Panc1 (cell line): ENCODE measurements around the gene ZCCHC24. TPM values are rescaled to one million over a fixed set of nuclear protein-coding genes. Genes with fewer than 3 reads are reported as not detected.

Experiments used
- ATAC-seq: fragments of 200-7000 bp; cut with Tn5 transposase; 2 replicates; pipeline ENCODE4 v1.9.1; 2020; ENCODE audit warnings: mild to moderate bottlenecking, moderate library complexity
- BruUV-seq: library from RNA; stranded (reverse); fragments of 400-500 nt; replicated peaks from 2 replicates; lab custom pipeline; 2021; lab: Mats Ljungman, UMichigan
- CTCF ChIA-PET: fragments of 300-600 bp; sonication (Branson Sonifier 250); formaldehyde crosslinking; loops from one replicate; lab custom pipeline; 2022; ENCODE audit warnings: antibody characterized with exemption; lab: Charles Lee
- POLR2A ChIA-PET: fragments of 300-600 bp; sonication (Branson Sonifier 250); formaldehyde crosslinking; loops from one replicate; lab custom pipeline; 2022; ENCODE audit warnings: antibody characterized with exemption; lab: Charles Lee
- DNase-seq: peaks from one replicate; pipeline ENCODE4 v3.0.0-alpha.2; 2010; ENCODE audit warnings: low read depth, low spot score
- H3K27ac ChIP-seq: 2 replicates; pipeline ENCODE4 v1.5.1; 2011; ENCODE audit warnings: mild to moderate bottlenecking, low read length, inconsistent platforms
- H3K27me3 ChIP-seq: fragments of 200-500 bp; sonication (Bioruptor generic); 2 replicates; pipeline ENCODE4 v1.6.0; 2014; ENCODE audit warnings: low read length, inconsistent platforms; ENCODE audit not compliant: control insufficient read depth, insufficient read depth
- H3K36me3 ChIP-seq: fragments of 200-500 bp; sonication (Bioruptor generic); 2 replicates; pipeline ENCODE4 v1.5.1; 2014; ENCODE audit warnings: inconsistent platforms, mild to moderate bottlenecking, low read length, moderate library complexity; ENCODE audit not compliant: control insufficient read depth, insufficient read depth
- H3K4me1 ChIP-seq: 2 replicates; pipeline ENCODE4 v1.5.1; 2011; ENCODE audit warnings: inconsistent platforms, mild to moderate bottlenecking, low read length, moderate library complexity; ENCODE audit not compliant: control insufficient read depth, insufficient read depth
- H3K4me3 ChIP-seq, 2 experiments: 2 replicates each; pipeline ENCODE4 v1.5.1; 2011 to 2012; ENCODE audit warnings: low read depth in 2 of 2, low read length in 2 of 2, mild to moderate bottlenecking in 2 of 2, inconsistent platforms in 1 of 2, moderate library complexity in 1 of 2
- H3K9me3 ChIP-seq: fragments of 200-500 bp; sonication (Bioruptor generic); 2 replicates; pipeline ENCODE4 v1.5.1; 2014; ENCODE audit warnings: low read depth, mild to moderate bottlenecking, inconsistent platforms, low read length, moderate library complexity; ENCODE audit not compliant: control insufficient read depth, insufficient read depth
- CTCF ChIP-seq: fragments of 450-650 bp; IDR thresholded peaks from 2 replicates; pipeline ENCODE4 v1.5.1; 2017; ENCODE audit warnings: mild to moderate bottlenecking
- POLR2AphosphoS5 ChIP-seq: IDR thresholded peaks from 2 replicates; pipeline ENCODE4 v1.6.1; 2012; ENCODE audit warnings: mild to moderate bottlenecking, low read depth, low read length, moderate library complexity
- REST ChIP-seq, 2 experiments: IDR thresholded peaks; 2 replicates each; pipeline ENCODE4 v1.6.1; 2011 to 2012; ENCODE audit warnings: low read depth in 2 of 2, control low read depth in 1 of 2, low read length in 1 of 2, mild to moderate bottlenecking in 1 of 2, moderate library complexity in 1 of 2; ENCODE audit not compliant: insufficient read depth in 1 of 2
- SIN3A ChIP-seq: IDR thresholded peaks from 2 replicates; pipeline ENCODE4 v1.6.1; 2012; ENCODE audit warnings: low read depth, mild to moderate bottlenecking, low read length, moderate library complexity, borderline replicate concordance; ENCODE audit not compliant: insufficient read depth
- TCF7L2 ChIP-seq: IDR thresholded peaks from 2 replicates; pipeline ENCODE4 v1.6.1; 2011; ENCODE audit warnings: mild to moderate bottlenecking, low read depth, low read length, inconsistent platforms
- in situ Hi-C: cut with HindIII; loops from 2 replicates; pipeline ENCODE4 v1.10.0; 2016; ENCODE audit warnings: low sequenced_read_pairs, low pct_unique_long_range_greater_than_20kb
- intact Hi-C: fragments of 100-400 bp; cut with micrococcal nuclease; formaldehyde crosslinking; loops from one replicate; pipeline ENCODE4 v1.10.0; 2022; ENCODE audit not compliant: unreplicated experiment
- total RNA-seq: library from RNA; stranded (reverse); gene quantifications from one replicate; pipeline ENCODE4 v1.2.1, GENCODE V29; 2021; ENCODE audit not compliant: unreplicated experiment

Gene ZCCHC24
- total RNA-seq, 1 experiment from 2014 or later, result 7.8 TPM

GRCh38 chr10:79381804-79382221, 63.6 kb downstream of the ZCCHC24 start:
- H3K9me3 ChIP-seq, result no peaks in the 10 kb centered on the region
- H3K27me3 ChIP-seq, result no peaks in the 10 kb centered on the region
- ATAC-seq, result no peak
- intact Hi-C loops (no loop called here), in situ Hi-C loops (no loop called here)
- H3K4me3 ChIP-seq, result no peak overlapping the region
- no peak for DNase-seq
- no peak overlapping the region for H3K27ac ChIP-seq
- BruUV-seq, result no TSS peak
- no peak for TF ChIP-seq TCF7L2
- TF ChIP-seq REST (IDR thresholded peaks at IDR 0.05; ENCODE audit: insufficient read depth in 1 of 2, low read depth in 2 of 2, low read length in 1 of 2), result no peak
- no peak for TF ChIP-seq SIN3A
- no peak for TF ChIP-seq CTCF
- no peak for TF ChIP-seq POLR2AphosphoS5
- peaks cover 6% of the 10 kb centered on the region; the same call in 1 of the 2 replicates for H3K4me1 ChIP-seq
- POLR2A ChIA-PET, result no interaction called here
- CTCF ChIA-PET, result interaction anchor here (0.6 kb wide), 1 partner anchor 36 kb away, joined by 4 read pairs; no protein-coding TSS in a partner anchor
- no peaks in the 10 kb centered on the region for H3K36me3 ChIP-seq

GRCh38 chr10:79380946-79381721, 64.3 kb downstream of the ZCCHC24 start:
- H3K4me3 ChIP-seq, result no peak overlapping the region
- H3K4me1 ChIP-seq, result peaks cover 6% of the 10 kb centered on the region; the same call in 1 of the 2 replicates
- in situ Hi-C loops (no loop called here), intact Hi-C loops (no loop called here)
- no TSS peak for BruUV-seq
- ChIA-PET CTCF (interaction anchor here (0.6 kb wide), 1 partner anchor 35 kb away, joined by 4 read pairs; no protein-coding TSS in a partner anchor), POLR2A (no interaction called here)
- no peaks in the 10 kb centered on the region for H3K27me3 ChIP-seq
- DNase-seq (no peak), ATAC-seq (no peak)
- TF ChIP-seq TCF7L2 (no peak), SIN3A (no peak), POLR2AphosphoS5 (no peak), CTCF (no peak), REST (IDR thresholded peaks at IDR 0.05; ENCODE audit: insufficient read depth in 1 of 2, low read depth in 2 of 2, low read length in 1 of 2) (no peak)
- no peaks in the 10 kb centered on the region for H3K36me3 ChIP-seq
- no peak overlapping the region for H3K27ac ChIP-seq
- no peaks in the 10 kb centered on the region for H3K9me3 ChIP-seq
